BLaER1 treated with 17β-estradiol and CSF1 and Interleukin-3, amounts not matched to agents 10 nM and 100 nM (cell line): ENCODE measurements around the gene CRYBA2.

Source experiments
- H3K27ac ChIP-seq, 11 experiments: shearing (Covaris generic); formaldehyde crosslinking; 2 replicates each; pipeline ENCODE4 v1.8.1; 2022
- H3K27me3 ChIP-seq, 11 experiments: shearing (Covaris generic); formaldehyde crosslinking; 2 replicates each; pipeline ENCODE4 v1.8.1; 2022
- H3K36me3 ChIP-seq, 11 experiments: shearing (Covaris generic); formaldehyde crosslinking; 2 replicates each; pipeline ENCODE4 v1.8.1; 2022
- H3K4me1 ChIP-seq, 10 experiments: shearing (Covaris generic); formaldehyde crosslinking; 2 replicates each; pipeline ENCODE4 v1.8.1; 2022
- H3K4me2 ChIP-seq, 11 experiments: shearing (Covaris generic); formaldehyde crosslinking; 2 replicates each; pipeline ENCODE4 v1.8.1; 2022
- H3K4me3 ChIP-seq, 10 experiments: shearing (Covaris generic); formaldehyde crosslinking; 2 replicates each; pipeline ENCODE4 v1.8.1; 2022
- H3K9ac ChIP-seq, 11 experiments: shearing (Covaris generic); formaldehyde crosslinking; 2 replicates each; pipeline ENCODE4 v1.8.1; 2022
- H3K9me3 ChIP-seq, 11 experiments: shearing (Covaris generic); formaldehyde crosslinking; replicated peaks in 1 of 11; 2 replicates each; pipeline ENCODE4 v1.8.1; 2022
- H4K20me1 ChIP-seq, 11 experiments: shearing (Covaris generic); formaldehyde crosslinking; 2 replicates each; pipeline ENCODE4 v1.8.1; 2022
- Cebpa-rat ChIP-seq, 11 experiments: shearing (Covaris generic); IDR thresholded peaks; 2 replicates each; pipeline ENCODE4 v1.8.1; 2022

CRYBA2 gene

GRCh38 chr2:218946621-218947020 lies 46.6 kb downstream of the CRYBA2 start:
- Histone ChIP-seq H3K27me3 (no peaks in the 10 kb centered on the region), H3K27ac (no peak overlapping the region), H3K9me3 (peaks cover 0 to 4% (median 0%) of the 10 kb centered on the region in 11 experiments; a peak in 4 of 22 replicates), H3K9ac (no peak overlapping the region), H3K4me2 (no peak overlapping the region), H3K4me3 (no peak overlapping the region), H3K36me3 (no peaks in the 10 kb centered on the region), H4K20me1 (no peaks in the 10 kb centered on the region), H3K4me1 (no peaks in the 10 kb centered on the region)
- no peak for TF ChIP-seq Cebpa-rat (IDR thresholded peaks at IDR 0.05)

GRCh38 chr2:218944759-218945404 lies 48.3 kb downstream of the CRYBA2 start:
- H3K36me3 ChIP-seq = no peaks in the 10 kb centered on the region
- no peaks in the 10 kb centered on the region for H4K20me1 ChIP-seq
- no peaks in the 10 kb centered on the region for H3K27me3 ChIP-seq
- no peak overlapping the region for H3K9ac ChIP-seq
- no peak overlapping the region for H3K27ac ChIP-seq
- TF ChIP-seq Cebpa-rat (IDR thresholded peaks at IDR 0.05) = no peak
- no peak overlapping the region for H3K4me3 ChIP-seq
- no peak overlapping the region for H3K4me2 ChIP-seq
- peaks cover 0 to 11% (median 0%) of the 10 kb centered on the region in 11 experiments; a peak in 5 of 22 replicates for H3K9me3 ChIP-seq
- H3K4me1 ChIP-seq = peaks cover 0 to 8% (median 0%) of the 10 kb centered on the region in 10 experiments; a peak in 1 of 20 replicates
